ENCODE data around the gene LRRFIP1. TPM values are rescaled to one million over a fixed set of nuclear protein-coding genes. Genes with fewer than 3 reads are reported as not detected.
A peak's percentile ranks its signal among the peaks of the same experiment; 100 is the strongest.

Gene LRRFIP1
- total and polyA plus RNA-seq, 12 donors, result 91.5 to 132 (median 110) TPM

GRCh38 chr2:237693291-237693994 is 66.1 kb downstream of the LRRFIP1 start:
- no peak for ATAC-seq
- intact Hi-C loops (cut with DNase I), result loop anchor here in 3 of 10 donors (2.0 to 5.0 kb wide), 4 partner anchors 19 to 44 kb away; no protein-coding TSS in a partner anchor
- Histone ChIP-seq H3K4me1 (peaks cover 25 to 93% (median 87%) of the 10 kb centered on the region in 9 donors), H3K9me3 (no peaks in the 10 kb centered on the region), H3K4me3 (peak overlapping the region; percentile 71 to 97 (median 87)), H3K27me3 (no peaks in the 10 kb centered on the region), H3K36me3 (no peaks in the 10 kb centered on the region), H3K27ac (peak overlapping the region in 9 of 10 donors; percentile 91 to 98 (median 95))
- 30% methylated on average over 6 of the region's 6 CpGs for WGBS, 2 donors
- TF ChIP-seq, protein P1, sequence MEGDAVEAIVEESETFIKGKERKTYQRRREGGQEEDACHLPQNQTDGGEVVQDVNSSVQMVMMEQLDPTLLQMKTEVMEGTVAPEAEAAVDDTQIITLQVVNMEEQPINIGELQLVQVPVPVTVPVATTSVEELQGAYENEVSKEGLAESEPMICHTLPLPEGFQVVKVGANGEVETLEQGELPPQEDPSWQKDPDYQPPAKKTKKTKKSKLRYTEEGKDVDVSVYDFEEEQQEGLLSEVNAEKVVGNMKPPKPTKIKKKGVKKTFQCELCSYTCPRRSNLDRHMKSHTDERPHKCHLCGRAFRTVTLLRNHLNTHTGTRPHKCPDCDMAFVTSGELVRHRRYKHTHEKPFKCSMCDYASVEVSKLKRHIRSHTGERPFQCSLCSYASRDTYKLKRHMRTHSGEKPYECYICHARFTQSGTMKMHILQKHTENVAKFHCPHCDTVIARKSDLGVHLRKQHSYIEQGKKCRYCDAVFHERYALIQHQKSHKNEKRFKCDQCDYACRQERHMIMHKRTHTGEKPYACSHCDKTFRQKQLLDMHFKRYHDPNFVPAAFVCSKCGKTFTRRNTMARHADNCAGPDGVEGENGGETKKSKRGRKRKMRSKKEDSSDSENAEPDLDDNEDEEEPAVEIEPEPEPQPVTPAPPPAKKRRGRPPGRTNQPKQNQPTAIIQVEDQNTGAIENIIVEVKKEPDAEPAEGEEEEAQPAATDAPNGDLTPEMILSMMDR (IDR thresholded peaks at IDR 0.05), result no peak
- DNase-seq, result no peak

DNA sequence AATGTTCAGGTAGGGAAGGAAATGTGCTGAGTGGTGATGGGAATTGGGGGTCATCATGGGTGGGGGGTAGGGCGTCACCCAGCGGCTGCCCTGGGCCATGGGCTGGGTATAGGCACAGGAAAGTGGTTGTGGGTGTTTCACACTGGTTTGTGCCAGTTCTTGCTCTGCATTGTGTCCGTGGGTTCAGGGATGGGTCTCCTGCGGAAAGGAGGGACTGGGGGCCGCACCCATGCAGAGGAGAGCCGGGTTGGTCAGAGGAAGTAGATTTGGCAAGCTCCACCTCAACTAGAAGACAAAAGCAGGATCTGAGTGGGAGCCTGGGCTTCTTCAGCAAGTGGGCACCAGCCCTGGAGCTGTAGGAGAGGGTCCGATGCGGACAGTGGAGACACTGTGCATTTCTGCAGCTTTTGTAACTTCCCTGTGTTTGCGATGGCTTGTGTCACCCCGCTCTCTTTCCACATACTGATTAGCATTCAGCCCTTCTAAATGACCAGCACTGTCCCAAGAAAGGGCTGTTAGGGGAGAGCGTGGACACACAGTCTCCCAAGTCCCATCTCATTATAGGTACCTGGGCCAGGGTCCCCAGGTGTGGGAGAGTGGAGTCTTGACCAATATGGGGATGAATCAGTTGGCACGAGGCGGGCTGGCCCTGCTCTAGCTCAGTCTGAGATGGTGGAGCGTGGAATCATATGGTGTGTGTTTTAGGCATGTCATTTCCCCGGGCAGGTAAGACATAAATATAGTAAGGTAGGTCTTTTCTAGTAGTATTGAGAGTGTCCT is 67.2 kb downstream of the LRRFIP1 start:
- no peaks in the 10 kb centered on the region for H3K27me3 ChIP-seq
- 56 to 61% methylated on average over 15 of the region's 15 CpGs for WGBS, 2 donors
- no peaks in the 10 kb centered on the region for H3K9me3 ChIP-seq
- ATAC-seq, result peak in 6 of 8 donors; percentile 1 to 24 (median 5)
- H3K4me1 ChIP-seq, result peaks cover 25 to 93% (median 89%) of the 10 kb centered on the region in 9 donors
- TF ChIP-seq, protein P1 (IDR thresholded peaks at IDR 0.05), result no peak
- H3K4me3 ChIP-seq, result peak overlapping the region in 9 of 10 donors; percentile 71 to 97 (median 88)
- DNase-seq, result no peak
- intact Hi-C loops (cut with DNase I), result loop anchor here in 8 of 10 donors (2.0 to 5.0 kb wide), 3 partner anchors 38 to 43 kb away; no protein-coding TSS in a partner anchor
- peak overlapping the region; percentile 26 to 98 (median 95) for H3K27ac ChIP-seq
- no peaks in the 10 kb centered on the region for H3K36me3 ChIP-seq

GRCh38 chr2:237695201-237695780 is 67.9 kb downstream of the LRRFIP1 start:
- ATAC-seq, result peak in 2 of 8 donors; percentile 1 to 15

More at GRCh38 chr2:237695201-237695780, 67.9 kb downstream of the LRRFIP1 start:
- peaks cover 30 to 93% (median 89%) of the 10 kb centered on the region in 9 donors for H3K4me1 ChIP-seq
- DNase-seq, result no peak
- H3K4me3 ChIP-seq, result peak overlapping the region in 8 of 10 donors; percentile 71 to 97 (median 90)
- H3K27ac ChIP-seq, result peak overlapping the region; percentile 26 to 98 (median 95)
- H3K27me3 ChIP-seq, result no peaks in the 10 kb centered on the region
- TF ChIP-seq, protein P1 (IDR thresholded peaks at IDR 0.05), result no peak
- 12 to 13% methylated on average over 7 of the region's 7 CpGs for WGBS, 2 donors
- H3K36me3 ChIP-seq, result no peaks in the 10 kb centered on the region
- H3K9me3 ChIP-seq, result no peaks in the 10 kb centered on the region
- intact Hi-C loops (cut with DNase I), result loop anchor here in 6 of 10 donors (2.0 to 5.0 kb wide), 3 partner anchors 37 to 42 kb away; no protein-coding TSS in a partner anchor
